A549 (cell line): ENCODE measurements around the gene RAB11FIP5. TPM values are rescaled to one million over a fixed set of nuclear protein-coding genes. Genes with fewer than 3 reads are reported as not detected.

Experiments used
- ATAC-seq, 2 experiments: fragments of 200-7000 bp in 1 of 2; fragments of >200 bp in 1 of 2; cut with Nextera tagmentation in 1 of 2; cut with Tn5 transposase in 1 of 2; 3 replicates each; pipeline versions ENCODE4 v1.8.0 to v1.9.1; 2018 to 2020; ENCODE audit warnings: mild to moderate bottlenecking in 1 of 2, moderate library complexity in 1 of 2
- CTCF ChIA-PET: fragments of 300-600 bp; sonication (Branson Sonifier 250); formaldehyde crosslinking; extraction: SDS; loops from one replicate; lab custom pipeline; 2021; ENCODE audit warnings: antibody characterized with exemption, inconsistent platforms; lab: Yijun Ruan, JAX
- POLR2A ChIA-PET: fragments of 350-600 bp; formaldehyde crosslinking; extraction: SDS; loops from one replicate; lab custom pipeline; 2021; ENCODE audit warnings: antibody characterized with exemption, inconsistent platforms; lab: Yijun Ruan, JAX
- DNase-seq, 2 experiments: peaks; one replicate each; pipeline versions ENCODE4 v3.0.0 to v3.0.0-alpha.2; 2011 to 2016; ENCODE audit warnings: low read depth in 1 of 2, low spot score in 1 of 2
- FAIRE-seq: peaks from 2 replicates; lab custom pipeline; 2011; peaks lifted over from hg19 to GRCh38; lab: Jason Lieb, UNC
- H3K27ac ChIP-seq, 2 experiments: fragments of >200 bp; sonication (Bioruptor Twin); formaldehyde crosslinking; 3 replicates each; pipeline ENCODE4 v1.5.1; 2016 to 2017
- H3K4me1 ChIP-seq: fragments of >200 bp; sonication (Bioruptor Twin); formaldehyde crosslinking; 3 replicates; pipeline ENCODE4 v1.6.1; 2016
- H3K4me2 ChIP-seq: fragments of >200 bp; sonication (Bioruptor Twin); formaldehyde crosslinking; 3 replicates; pipeline ENCODE4 v1.6.1; 2016
- H3K4me3 ChIP-seq: fragments of >200 bp; sonication (Bioruptor Twin); formaldehyde crosslinking; 3 replicates; pipeline ENCODE4 v1.5.1; 2016
- H3K9me3 ChIP-seq: fragments of >200 bp; sonication (Bioruptor Twin); formaldehyde crosslinking; 3 replicates; pipeline ENCODE4 v1.6.1; 2016
- ATOH8 ChIP-seq: fragments of 250-450 bp; sonication (Bioruptor Pico); IDR thresholded peaks from 2 replicates; pipeline ENCODE4 v1.5.0; 2020; ENCODE audit warnings: low read depth, mild to moderate bottlenecking, moderate library complexity
- BCL3 ChIP-seq: fragments of >200 bp; sonication (Bioruptor Twin); formaldehyde crosslinking; IDR thresholded peaks from 3 replicates; pipeline ENCODE4 v1.6.1; 2016
- BHLHE40 ChIP-seq: IDR thresholded peaks from 2 replicates; pipeline ENCODE4 v1.6.1; 2012; ENCODE audit warnings: low read depth, low read length, inconsistent platforms
- CBX2 ChIP-seq: fragments of 200-600 bp; sonication (generic); IDR thresholded peaks from 2 replicates; pipeline ENCODE4 v1.6.1; 2016; ENCODE audit warnings: low read depth, mild to moderate bottlenecking, borderline replicate concordance
- CBX8 ChIP-seq: fragments of 200-600 bp; sonication (generic); IDR thresholded peaks from 2 replicates; pipeline ENCODE4 v1.6.1; 2016
- CHD4 ChIP-seq: fragments of 200-600 bp; sonication (generic); IDR thresholded peaks from 2 replicates; pipeline ENCODE4 v1.6.1; 2016; ENCODE audit warnings: antibody characterized with exemption, mild to moderate bottlenecking, borderline replicate concordance
- EHF ChIP-seq: fragments of 250-450 bp; sonication (Bioruptor Pico); IDR thresholded peaks from 2 replicates; pipeline ENCODE4 v1.5.0; 2020; ENCODE audit warnings: mild to moderate bottlenecking
- EP300 ChIP-seq, 2 experiments: fragments of >200 bp; sonication (Bioruptor Twin); formaldehyde crosslinking; IDR thresholded peaks; 2 replicates in 1 of 2; 3 replicates in 1 of 2; pipeline ENCODE4 v1.6.1; 2016 to 2017
- FOXS1 ChIP-seq: fragments of 250-450 bp; sonication (Bioruptor Pico); IDR thresholded peaks from 2 replicates; pipeline ENCODE4 v1.5.0; 2020; ENCODE audit warnings: mild to moderate bottlenecking, moderate library complexity
- HOXA7 ChIP-seq: fragments of 250-450 bp; sonication (Bioruptor Pico); IDR thresholded peaks from 2 replicates; pipeline ENCODE4 v1.5.0; 2020; ENCODE audit warnings: mild to moderate bottlenecking, moderate library complexity
- HOXB13 ChIP-seq: fragments of 250-450 bp; sonication (Bioruptor Pico); IDR thresholded peaks from 2 replicates; pipeline ENCODE4 v1.5.0; 2020; ENCODE audit warnings: low read depth, mild to moderate bottlenecking, moderate library complexity
- HOXB5 ChIP-seq: fragments of 250-450 bp; sonication (Bioruptor Pico); IDR thresholded peaks from 2 replicates; pipeline ENCODE4 v1.5.0; 2020; ENCODE audit warnings: mild to moderate bottlenecking, moderate library complexity
- KDM1A ChIP-seq: fragments of 200-600 bp; sonication (generic); IDR thresholded peaks from 2 replicates; pipeline ENCODE4 v1.6.1; 2016; ENCODE audit warnings: low read depth, mild to moderate bottlenecking
- KDM5A ChIP-seq: fragments of 200-600 bp; sonication (generic); IDR thresholded peaks from 2 replicates; pipeline ENCODE4 v1.6.1; 2016; ENCODE audit warnings: antibody characterized with exemption, mild to moderate bottlenecking
- MAX ChIP-seq: IDR thresholded peaks from 2 replicates; pipeline ENCODE4 v1.6.1; 2012
- MYC ChIP-seq: IDR thresholded peaks from 2 replicates; pipeline ENCODE4 v1.6.1; 2012; ENCODE audit warnings: mild to moderate bottlenecking, inconsistent platforms, low read length, improper control_type of control experiment, borderline replicate concordance
- NFE2L2 ChIP-seq: fragments of 150-350 bp; conservative IDR thresholded peaks from 2 replicates; pipeline ENCODE4 v1.6.1; 2014; ENCODE audit warnings: low read length
- NR3C1 ChIP-seq: fragments of >200 bp; sonication (Bioruptor Twin); formaldehyde crosslinking; IDR thresholded peaks from 3 replicates; pipeline ENCODE4 v1.6.1; 2017
- PHF8 ChIP-seq: fragments of 200-600 bp; sonication (generic); IDR thresholded peaks from 2 replicates; pipeline ENCODE4 v1.6.1; 2016; ENCODE audit warnings: low read depth, mild to moderate bottlenecking, antibody characterized with exemption, moderate library complexity, borderline replicate concordance
- RAD21 ChIP-seq, 2 experiments: fragments of >200 bp in 1 of 2; sonication (Bioruptor Twin) in 1 of 2; formaldehyde crosslinking in 1 of 2; IDR thresholded peaks in 1 of 2; conservative IDR thresholded peaks in 1 of 2; 2 replicates in 1 of 2; 3 replicates in 1 of 2; pipeline ENCODE4 v1.6.1; 2012 to 2018; ENCODE audit warnings: inconsistent platforms in 1 of 2
- RCOR1 ChIP-seq: fragments of 150-350 bp; IDR thresholded peaks from 2 replicates; pipeline ENCODE4 v1.6.1; 2014; ENCODE audit warnings: antibody characterized with exemption, low read length, low read depth
- REST ChIP-seq: fragments of 200-600 bp; sonication (generic); IDR thresholded peaks from 2 replicates; pipeline ENCODE4 v1.6.1; 2016; ENCODE audit warnings: antibody characterized with exemption, mild to moderate bottlenecking, moderate library complexity
- ZC3H11A ChIP-seq: fragments of 450-650 bp; IDR thresholded peaks from 2 replicates; pipeline ENCODE4 v1.6.1; 2014; ENCODE audit warnings: antibody characterized with exemption, mild to moderate bottlenecking
- WGBS: methylation state at CpG from one replicate; pipeline ENCODE4 v1.1.6; 2017; ENCODE audit errors: missing lambda C conversion rate; 5-methylcytosine and 5-hydroxymethylcytosine counted together
- polyA plus RNA-seq, 4 experiments: library from polyadenylated mRNA; depleted of rRNA in 3 of 4; stranded (reverse); fragments of >200 nt; fragmentation: RNase III in 1 of 4; extraction: RNeasy Plus Mini Kit Qiagen cat#74134 plus additional on column Dnase treatment in 1 of 4; gene quantifications; 2 replicates in 3 of 4; 3 replicates in 1 of 4; pipeline ENCODE4 v1.2.3, GENCODE V29; 2011 to 2017

The RAB11FIP5 gene
- polyA plus RNA-seq, 2 of the 4 experiments (the other 2 are of a cell fraction), result 21.6 to 21.8 TPM

- FAIRE-seq (no peak), ATAC-seq (no peak), DNase-seq (no peak)
- Histone ChIP-seq H3K4me3 (no peak overlapping the region), H3K4me1 (peaks cover 4% of the 10 kb centered on the region; the same call in 1 of the 3 replicates), H3K4me2 (no peak overlapping the region), H3K27ac (no peak overlapping the region), H3K9me3 (no peaks in the 10 kb centered on the region)
- ChIA-PET CTCF (interaction anchor here (2.6 to 18.7 kb wide), 4 partner anchors 10 to 100 kb away, joined by 7 to 500 read pairs (median 148); no protein-coding TSS in a partner anchor), POLR2A (no interaction called here)
- WGBS, result 89% methylated on average over 8 of the region's 8 CpGs
- TF ChIP-seq BCL3 (no peak), EHF (CRISPR knock-in tag) (no peak), ZC3H11A (no peak), EP300 (IDR thresholded peaks at IDR 0.05) (no peak), BHLHE40 (no peak), PHF8 (no peak), CBX2 (no peak), RCOR1 (no peak), NR3C1 (no peak), ATOH8 (CRISPR knock-in tag) (no peak), HOXB5 (CRISPR knock-in tag) (no peak)
Observed at GRCh38 chr2:73076701-73077423, 35.9 kb downstream of the RAB11FIP5 start.

- ChIA-PET POLR2A (interaction anchor here (0.5 kb wide), 1 partner anchor 102 kb away, joined by 3 read pairs; no protein-coding TSS in a partner anchor), CTCF (interaction anchor here (7.5 to 18.7 kb wide), 3 partner anchors 11 to 101 kb away, joined by 90 to 500 read pairs (median 205); no protein-coding TSS in a partner anchor)
- Histone ChIP-seq H3K4me3 (no peak overlapping the region), H3K9me3 (no peaks in the 10 kb centered on the region), H3K4me1 (peaks cover 4% of the 10 kb centered on the region; the same call in 1 of the 3 replicates), H3K4me2 (no peak overlapping the region), H3K27ac (no peak overlapping the region)
- WGBS, result 91% methylated on average over 18 of the region's 23 CpGs
- FAIRE-seq (no peak), DNase-seq (no peak), ATAC-seq (no peak)
- no peak for TF ChIP-seq CBX8
- no peak for TF ChIP-seq KDM5A
- TF ChIP-seq NFE2L2, result no peak
- no peak for TF ChIP-seq PHF8
- no peak for TF ChIP-seq MAX
- TF ChIP-seq RAD21 (conservative IDR thresholded peaks at IDR 0.05 in 1 of 2, IDR thresholded peaks at IDR 0.05 in 1 of 2), result no peak
- no peak for TF ChIP-seq EP300 (IDR thresholded peaks at IDR 0.05)
- no peak for TF ChIP-seq KDM1A
- TF ChIP-seq HOXB13 (CRISPR knock-in tag), result no peak
- TF ChIP-seq REST, result no peak
- TF ChIP-seq CHD4, result no peak
- no peak for TF ChIP-seq HOXA7
- no peak for TF ChIP-seq FOXS1
- no peak for TF ChIP-seq BHLHE40
- TF ChIP-seq MYC, result no peak
Observed at GRCh38 chr2:73075477-73076373, 37.0 kb downstream of the RAB11FIP5 start.
